Uterus (tissue), 2 donors: Measurements from ENCODE around the gene NKG7.

ENCODE experiments used
- POLR2A ChIP-seq, 2 donors: fragments of 450-650 bp; IDR thresholded peaks; one replicate each; pipeline ENCODE4 v1.6.1; 2016; ENCODE audit warnings: antibody characterized with exemption in 2 of 2, mild to moderate bottlenecking in 1 of 2, moderate library complexity in 1 of 2
- TF ChIP-seq, protein P1 (sequence below), 4 experiments: fragments of 200-600 bp in 2 of 4; fragments of 450-650 bp in 2 of 4; sonication (generic) in 2 of 4; IDR thresholded peaks; one replicate each; pipeline ENCODE4 v1.5.1; 2016 to 2019; ENCODE audit warnings: antibody characterized with exemption in 4 of 4, mild to moderate bottlenecking in 2 of 4, moderate library complexity in 1 of 4

DNA sequence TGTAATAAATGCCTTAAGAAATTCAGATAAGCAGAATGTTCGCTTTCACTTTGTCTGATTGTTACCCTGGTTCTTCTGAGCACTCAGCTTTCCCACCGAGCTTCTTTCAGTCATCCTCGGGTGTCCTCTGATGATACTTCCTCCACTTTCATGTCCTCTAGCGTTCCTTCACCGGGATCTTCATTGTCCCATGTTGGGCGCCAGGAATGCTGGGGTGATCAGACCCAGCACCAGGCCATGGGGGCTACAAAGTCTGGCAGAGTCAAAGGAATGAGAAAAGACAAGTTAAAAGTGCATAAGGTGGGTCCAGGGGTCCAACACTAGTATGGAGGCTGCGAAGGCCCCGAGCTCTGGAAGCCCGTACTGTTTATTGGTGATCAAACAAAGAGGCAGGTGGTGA, 29.7 kb upstream of the NKG7 start:
- TF ChIP-seq, protein P1, sequence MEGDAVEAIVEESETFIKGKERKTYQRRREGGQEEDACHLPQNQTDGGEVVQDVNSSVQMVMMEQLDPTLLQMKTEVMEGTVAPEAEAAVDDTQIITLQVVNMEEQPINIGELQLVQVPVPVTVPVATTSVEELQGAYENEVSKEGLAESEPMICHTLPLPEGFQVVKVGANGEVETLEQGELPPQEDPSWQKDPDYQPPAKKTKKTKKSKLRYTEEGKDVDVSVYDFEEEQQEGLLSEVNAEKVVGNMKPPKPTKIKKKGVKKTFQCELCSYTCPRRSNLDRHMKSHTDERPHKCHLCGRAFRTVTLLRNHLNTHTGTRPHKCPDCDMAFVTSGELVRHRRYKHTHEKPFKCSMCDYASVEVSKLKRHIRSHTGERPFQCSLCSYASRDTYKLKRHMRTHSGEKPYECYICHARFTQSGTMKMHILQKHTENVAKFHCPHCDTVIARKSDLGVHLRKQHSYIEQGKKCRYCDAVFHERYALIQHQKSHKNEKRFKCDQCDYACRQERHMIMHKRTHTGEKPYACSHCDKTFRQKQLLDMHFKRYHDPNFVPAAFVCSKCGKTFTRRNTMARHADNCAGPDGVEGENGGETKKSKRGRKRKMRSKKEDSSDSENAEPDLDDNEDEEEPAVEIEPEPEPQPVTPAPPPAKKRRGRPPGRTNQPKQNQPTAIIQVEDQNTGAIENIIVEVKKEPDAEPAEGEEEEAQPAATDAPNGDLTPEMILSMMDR (IDR thresholded peaks at IDR 0.05): no peak
- no peak for TF ChIP-seq POLR2A (IDR thresholded peaks at IDR 0.05)
